GM06990 (cell line): Measurements from ENCODE around the gene LYPD6B.
A peak's percentile ranks its signal among the peaks of the same experiment; 100 is the strongest.

ENCODE experiments used
- DNase-seq: peaks from one replicate; pipeline ENCODE4 v3.0.0-alpha.2; 2011; ENCODE audit not compliant: insufficient read length; ENCODE audit errors: extremely low read depth
- H3K27me3 ChIP-seq: replicated peaks from 2 replicates; pipeline ENCODE4 v1.6.0; 2011; ENCODE audit warnings: low read length; ENCODE audit not compliant: control insufficient read depth, insufficient read depth
- H3K36me3 ChIP-seq: 2 replicates; pipeline ENCODE4 v1.5.1; 2011; ENCODE audit warnings: low read length; ENCODE audit not compliant: control insufficient read depth, insufficient read depth
- H3K4me3 ChIP-seq: replicated peaks from 2 replicates; pipeline ENCODE4 v1.5.1; 2011; ENCODE audit warnings: low read depth, mild to moderate bottlenecking, control low read depth, low read length
- TF ChIP-seq, protein P1 (sequence below): IDR thresholded peaks from 2 replicates; pipeline ENCODE4 v1.5.1; 2011; ENCODE audit warnings: low read length, control low read depth, mild to moderate bottlenecking, inconsistent platforms; ENCODE audit not compliant: insufficient read depth, poor library complexity, severe bottlenecking

The LYPD6B gene

DNA sequence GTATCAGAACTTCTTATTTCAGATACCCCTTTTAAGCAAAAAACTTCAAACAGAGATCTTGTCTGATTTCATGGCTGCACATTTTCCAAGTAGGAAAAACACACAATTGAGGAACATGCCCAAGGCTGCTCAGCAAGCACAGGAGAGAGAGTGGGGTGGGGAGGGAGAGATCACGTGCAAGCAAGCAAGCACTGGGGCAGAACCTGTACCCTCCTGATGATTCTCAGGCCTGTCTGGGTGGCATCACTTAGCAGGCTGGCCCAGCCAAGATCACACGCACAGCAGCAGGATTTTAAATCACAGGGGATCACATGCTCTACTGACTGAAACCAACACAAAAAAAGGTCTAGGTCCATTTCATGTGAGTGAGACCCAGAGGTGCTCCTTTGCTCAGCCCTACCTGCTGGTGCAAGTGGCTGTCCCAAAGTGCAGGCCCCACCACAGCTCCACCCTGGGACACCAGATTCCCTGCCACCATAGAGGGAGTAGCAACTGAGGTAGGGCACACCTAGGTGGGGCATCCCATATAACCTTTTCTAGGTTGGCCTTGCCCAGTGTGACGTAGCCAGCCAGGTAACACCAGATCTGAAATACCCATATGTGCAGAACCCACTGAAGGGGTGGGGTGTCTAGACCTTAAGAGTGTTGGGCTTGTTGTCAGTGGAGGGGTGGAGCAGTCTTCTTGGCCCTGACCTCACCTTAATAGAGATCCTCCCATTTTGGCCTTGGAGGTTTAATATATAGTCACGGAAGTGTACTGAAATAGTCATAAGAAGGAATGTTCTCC is 1.8 kb upstream of the LYPD6B start:
- H3K36me3 ChIP-seq: no peaks in the 10 kb centered on the region

DNA sequence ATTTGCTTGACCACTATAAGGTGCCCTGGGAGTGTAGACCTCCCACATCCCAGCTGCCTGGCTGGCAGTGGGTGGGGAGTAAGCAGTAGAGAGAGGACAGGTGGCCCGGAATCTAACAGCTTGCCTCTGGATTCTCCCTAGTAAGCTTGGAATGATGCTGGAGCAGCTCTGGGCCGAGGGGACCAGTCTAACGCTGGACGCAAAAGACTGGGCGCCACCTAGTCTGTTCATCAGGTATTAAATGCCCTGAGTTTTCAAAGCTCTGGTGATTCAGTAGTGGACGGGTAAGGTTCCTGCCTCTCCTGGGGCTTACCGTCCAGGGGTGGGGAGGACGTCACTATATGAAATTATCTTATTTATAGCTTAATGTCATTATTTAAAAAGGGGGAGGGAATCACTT is 648 bp upstream of the LYPD6B start:
- no peaks in the 10 kb centered on the region for H3K36me3 ChIP-seq
- no peak for DNase-seq
- TF ChIP-seq, protein P1, sequence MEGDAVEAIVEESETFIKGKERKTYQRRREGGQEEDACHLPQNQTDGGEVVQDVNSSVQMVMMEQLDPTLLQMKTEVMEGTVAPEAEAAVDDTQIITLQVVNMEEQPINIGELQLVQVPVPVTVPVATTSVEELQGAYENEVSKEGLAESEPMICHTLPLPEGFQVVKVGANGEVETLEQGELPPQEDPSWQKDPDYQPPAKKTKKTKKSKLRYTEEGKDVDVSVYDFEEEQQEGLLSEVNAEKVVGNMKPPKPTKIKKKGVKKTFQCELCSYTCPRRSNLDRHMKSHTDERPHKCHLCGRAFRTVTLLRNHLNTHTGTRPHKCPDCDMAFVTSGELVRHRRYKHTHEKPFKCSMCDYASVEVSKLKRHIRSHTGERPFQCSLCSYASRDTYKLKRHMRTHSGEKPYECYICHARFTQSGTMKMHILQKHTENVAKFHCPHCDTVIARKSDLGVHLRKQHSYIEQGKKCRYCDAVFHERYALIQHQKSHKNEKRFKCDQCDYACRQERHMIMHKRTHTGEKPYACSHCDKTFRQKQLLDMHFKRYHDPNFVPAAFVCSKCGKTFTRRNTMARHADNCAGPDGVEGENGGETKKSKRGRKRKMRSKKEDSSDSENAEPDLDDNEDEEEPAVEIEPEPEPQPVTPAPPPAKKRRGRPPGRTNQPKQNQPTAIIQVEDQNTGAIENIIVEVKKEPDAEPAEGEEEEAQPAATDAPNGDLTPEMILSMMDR: no peak
- peak overlapping the region; percentile 67 for H3K4me3 ChIP-seq
- no peaks in the 10 kb centered on the region for H3K27me3 ChIP-seq

More for the DNA sequence above, 1.8 kb upstream of the LYPD6B start:
- H3K27me3 ChIP-seq: no peaks in the 10 kb centered on the region
- TF ChIP-seq, protein P1: no peak
- DNase-seq: no peak
- no peak overlapping the region for H3K4me3 ChIP-seq

DNA sequence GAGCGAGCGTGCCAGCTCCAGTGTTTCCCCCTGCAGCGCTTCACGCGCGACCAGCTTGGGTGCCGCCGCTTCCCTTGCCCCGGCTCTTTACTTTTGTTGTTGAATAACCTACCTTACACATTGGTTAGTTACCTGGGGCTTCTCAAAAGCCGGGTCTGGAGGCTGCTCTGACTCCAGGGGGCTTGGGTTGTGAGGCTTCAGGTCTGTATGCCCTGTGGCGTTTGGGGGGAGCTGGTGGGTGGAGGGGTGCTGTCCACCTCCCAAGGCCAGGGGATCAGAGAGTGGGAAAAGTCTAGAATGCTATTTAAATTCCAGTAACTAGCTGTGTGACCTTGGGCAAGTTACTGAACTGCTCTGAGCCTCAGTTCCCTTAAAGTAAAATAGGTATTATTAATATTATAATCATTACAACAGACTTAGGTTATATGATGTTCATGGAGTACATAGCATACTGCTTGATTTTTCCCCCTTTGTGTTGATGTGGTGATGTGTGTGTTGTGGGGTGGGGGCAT is 770 bp downstream of the LYPD6B start:
- H3K4me3 ChIP-seq: peak overlapping the region; percentile 67
- no peaks in the 10 kb centered on the region for H3K36me3 ChIP-seq
- TF ChIP-seq, protein P1: no peak
- DNase-seq: no peak
- H3K27me3 ChIP-seq: no peaks in the 10 kb centered on the region

DNA sequence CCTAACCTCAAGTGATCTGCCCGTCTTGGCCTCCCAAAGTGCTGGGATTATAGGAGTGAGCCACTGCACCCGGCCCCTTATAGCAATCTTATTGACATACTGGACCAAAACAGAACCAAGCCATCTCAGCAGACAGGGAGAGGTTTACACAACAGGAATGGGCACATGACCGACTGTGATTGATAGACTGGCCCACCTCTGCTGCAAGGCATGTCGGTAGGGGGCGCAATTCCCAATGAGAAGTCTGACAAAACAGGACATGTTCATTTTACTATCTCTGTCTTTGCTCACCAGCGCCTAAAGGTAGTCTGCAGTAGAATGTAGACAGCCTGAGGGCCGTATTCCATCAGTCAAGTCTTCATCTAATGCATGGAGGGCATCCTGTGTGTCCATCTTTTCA is 2.0 kb downstream of the LYPD6B start:
- H3K36me3 ChIP-seq: no peaks in the 10 kb centered on the region
- H3K4me3 ChIP-seq: no peak overlapping the region
- no peaks in the 10 kb centered on the region for H3K27me3 ChIP-seq
- peak; percentile 48 for DNase-seq
- TF ChIP-seq, protein P1: peak; percentile 84

DNA sequence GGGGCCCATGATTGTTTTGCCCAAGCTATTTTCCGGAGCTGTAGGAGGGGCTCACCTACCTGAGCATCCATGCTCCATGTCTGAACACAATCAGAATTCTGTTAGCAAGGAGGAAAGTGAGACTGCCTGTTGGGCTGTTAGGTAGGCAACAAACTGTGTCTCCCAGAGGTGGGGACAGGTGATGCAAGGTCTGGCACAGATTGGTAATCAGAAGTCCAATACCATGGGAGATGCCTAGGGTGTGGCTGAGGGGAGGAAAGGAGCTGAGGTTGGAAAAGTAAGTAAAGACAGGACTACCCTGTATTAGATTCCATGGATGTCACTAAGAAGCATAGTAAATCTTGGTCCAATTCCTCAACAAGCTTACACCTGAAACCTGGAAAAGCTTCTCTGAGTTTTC is 3.0 kb downstream of the LYPD6B start:
- no peak overlapping the region for H3K4me3 ChIP-seq
- no peaks in the 10 kb centered on the region for H3K36me3 ChIP-seq
- DNase-seq: no peak
- no peaks in the 10 kb centered on the region for H3K27me3 ChIP-seq
- TF ChIP-seq, protein P1: no peak

DNA sequence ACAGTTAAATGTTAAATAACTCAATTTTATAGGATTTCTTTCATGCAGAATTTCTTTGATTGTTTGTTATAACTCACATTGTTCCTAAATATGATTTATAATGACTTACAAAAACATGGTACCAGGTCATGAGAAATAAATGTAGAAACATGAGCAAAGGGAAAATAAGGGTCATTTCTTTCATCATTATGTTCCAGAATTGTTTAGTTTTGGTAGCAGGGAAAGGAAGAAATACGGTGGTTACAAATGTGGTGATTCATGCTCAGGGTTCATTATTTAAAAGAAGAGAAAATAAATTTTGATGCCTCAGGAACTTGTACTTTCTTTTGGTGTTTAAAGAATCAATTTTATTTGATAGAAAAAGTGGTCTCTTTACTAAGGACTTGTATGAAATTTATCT is 4.4 kb downstream of the LYPD6B start:
- DNase-seq: no peak
- H3K36me3 ChIP-seq: no peaks in the 10 kb centered on the region
- no peaks in the 10 kb centered on the region for H3K27me3 ChIP-seq
- TF ChIP-seq, protein P1: no peak
- H3K4me3 ChIP-seq: no peak overlapping the region
